Measurements from ENCODE around the gene BICC1. TPM values are rescaled to one million over a fixed set of nuclear protein-coding genes. Genes with fewer than 3 reads are reported as not detected.

The BICC1 gene
- total and polyA plus RNA-seq, 2 donors (not counting 3 experiments of a cell fraction or from before 2014, with no cell fraction given) = 0.06 to 0.29 TPM

- Histone ChIP-seq H2AFZ (ENCODE audit: low read depth, low read length) (no peak overlapping the region), H3K27ac (ENCODE audit: insufficient read depth, low read depth, low read length) (no peak overlapping the region), H3K4me3 (replicated peaks in 1 of 3; ENCODE audit: insufficient read depth in 1 of 3, low read depth in 1 of 3, low read length in 3 of 3) (no peak overlapping the region), H3K9me1 (replicated peaks; ENCODE audit: control insufficient read depth, extremely low read depth, insufficient read depth, low read length) (no peaks in the 10 kb centered on the region), H3K9me3 (replicated peaks; ENCODE audit: control insufficient read depth, insufficient read depth, low read length) (no peaks in the 10 kb centered on the region), H3K27me3 (ENCODE audit: control insufficient read depth in 2 of 2, insufficient read depth in 2 of 2, low read length in 2 of 2) (no peaks in the 10 kb centered on the region), H4K20me1 (replicated peaks; ENCODE audit: control insufficient read depth, extremely low read depth, insufficient read depth, low read length) (no peaks in the 10 kb centered on the region), H3K79me2 (ENCODE audit: control insufficient read depth, insufficient read depth, low read length) (no peaks in the 10 kb centered on the region), H3K4me1 (ENCODE audit: control insufficient read depth, extremely low read depth, insufficient read depth, low read length) (no peaks in the 10 kb centered on the region), H3K9ac (replicated peaks; ENCODE audit: extremely low read depth, insufficient read depth, low read length) (no peak overlapping the region), H3K36me3 (ENCODE audit: control insufficient read depth in 2 of 2, extremely low read depth in 1 of 2, insufficient read depth in 2 of 2, low read length in 2 of 2) (no peaks in the 10 kb centered on the region), H3K4me2 (ENCODE audit: insufficient read depth, low read length) (no peak overlapping the region)
- dilution Hi-C loops (cut with MboI; ENCODE audit: extremely low pct_ligation_motif_present, low sequenced_read_pairs) = no loop called here
- intact Hi-C loops (cut with micrococcal nuclease) = no loop called here
- no TSS peak for BruUV-seq (replicated peaks)
- ChIA-PET CTCF (no interaction called here), POLR2A (no interaction called here)
- no peak for TF ChIP-seq MYC (IDR thresholded peaks at IDR 0.05; ENCODE audit: low read depth, low read length)
- TF ChIP-seq FOS (IDR thresholded peaks at IDR 0.05; ENCODE audit: borderline replicate concordance, insufficient read depth, low read length) = no peak
- TF ChIP-seq JUN (IDR thresholded peaks at IDR 0.05; ENCODE audit: borderline replicate concordance, insufficient read depth, insufficient read length, low read depth) = no peak
- no peak for TF ChIP-seq GATA2 (IDR thresholded peaks at IDR 0.05; ENCODE audit: insufficient read depth, insufficient read length, low read depth, low read length)
- no peak for TF ChIP-seq POLR2AphosphoS5 (IDR thresholded peaks at IDR 0.05; ENCODE audit: insufficient read depth, low read depth, low read length)
- TF ChIP-seq EZH2 (IDR thresholded peaks at IDR 0.05; ENCODE audit: borderline replicate concordance, low read depth, low read length, severe bottlenecking) = no peak
- no peak for TF ChIP-seq MAX (IDR thresholded peaks at IDR 0.05; ENCODE audit: insufficient read depth, insufficient read length)
- no peak for TF ChIP-seq POLR2A (IDR thresholded peaks at IDR 0.05; ENCODE audit: low read depth, low read length)
- no peak for TF ChIP-seq CTCF (IDR thresholded peaks at IDR 0.05; ENCODE audit: extremely low read depth in 1 of 2, insufficient read depth in 1 of 2, low read depth in 1 of 2, low read length in 2 of 2)
- DNase-seq (ENCODE audit: low read depth, low spot score) (no peak), FAIRE-seq (no peak)
These were observed 243.0 kb downstream of the BICC1 start for GRCh38 chr10:58755677-58756076.
